Tibial nerve (tissue), 3 donors: Measurements from ENCODE around the gene RNF217.

ENCODE experiments used
- CTCF ChIP-seq, 5 experiments: fragments of 200-600 bp in 3 of 5; fragments of 450-650 bp in 2 of 5; sonication (generic) in 3 of 5; IDR thresholded peaks; one replicate each; pipeline ENCODE4 v1.5.1; 2016 to 2019; ENCODE audit warnings: antibody characterized with exemption in 5 of 5, mild to moderate bottlenecking in 3 of 5, moderate library complexity in 2 of 5
- POLR2A ChIP-seq, 2 donors: fragments of 450-650 bp; IDR thresholded peaks; one replicate each; pipeline ENCODE4 v1.6.1; 2017; ENCODE audit warnings: antibody characterized with exemption in 2 of 2, mild to moderate bottlenecking in 2 of 2, moderate library complexity in 2 of 2

DNA sequence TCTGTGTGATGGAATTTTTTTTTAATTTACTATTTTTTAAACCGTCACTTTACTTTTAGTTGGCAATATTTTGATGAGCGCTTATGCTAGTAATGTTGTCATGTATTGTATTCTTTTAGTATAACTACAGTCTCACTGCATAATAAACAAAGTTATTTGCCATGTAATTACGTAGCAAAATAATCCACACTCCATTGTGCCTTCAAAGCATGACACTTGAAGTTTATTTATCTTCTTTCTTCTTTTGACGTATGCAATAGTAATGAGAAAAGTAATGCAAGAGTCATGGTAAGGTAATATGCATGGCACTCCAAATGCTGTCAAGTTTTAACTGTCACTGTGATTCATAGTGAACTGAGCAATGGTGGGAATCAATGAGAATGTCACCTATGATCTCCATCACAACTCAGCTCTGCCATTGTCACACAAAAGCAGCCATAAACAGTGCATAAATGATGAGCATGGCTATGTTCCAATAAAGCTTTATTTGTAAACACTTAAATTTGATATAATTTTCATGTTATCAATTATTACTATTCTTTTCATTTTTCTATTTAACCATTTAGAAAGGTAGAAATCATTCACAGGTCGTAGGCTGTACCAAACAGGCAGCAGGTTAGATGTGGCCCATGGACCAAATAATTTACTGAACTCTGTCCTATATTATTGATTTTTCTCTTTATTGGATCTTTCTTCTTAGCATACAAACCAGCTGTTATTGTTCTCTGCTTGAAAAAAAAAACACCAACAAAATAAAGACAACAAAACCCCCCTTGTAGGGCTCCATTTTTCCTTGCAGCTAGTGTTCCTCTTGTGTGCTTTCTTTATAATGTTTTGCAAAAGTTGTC lies 27.1 kb downstream of the RNF217 start:
- no peak for TF ChIP-seq CTCF (IDR thresholded peaks at IDR 0.05)
- no peak for TF ChIP-seq POLR2A (IDR thresholded peaks at IDR 0.05)
